Lower lobe of right lung (tissue), 2 donors: ENCODE measurements around the gene AAMP. TPM values are rescaled to one million over a fixed set of nuclear protein-coding genes. Genes with fewer than 3 reads are reported as not detected.

ENCODE experiments used
- ATAC-seq, 2 donors: fragments of 200-7000 bp; cut with Tn5 transposase; one replicate each; pipeline ENCODE4 v1.9.1; 2020 to 2022; ENCODE audit warnings: mild to moderate bottlenecking in 2 of 2, moderate library complexity in 2 of 2
- DNase-seq: peaks from one replicate; pipeline ENCODE4 v3.0.0-alpha.2; 2020
- H3K27ac ChIP-seq: fragments of 200-600 bp; one replicate; pipeline ENCODE4 v1.8.0; 2022
- H3K27me3 ChIP-seq: fragments of 200-600 bp; one replicate; pipeline ENCODE4 v1.8.0; 2022; ENCODE audit warnings: low read depth
- H3K36me3 ChIP-seq: fragments of 200-600 bp; one replicate; pipeline ENCODE4 v1.8.0; 2022; ENCODE audit warnings: mild to moderate bottlenecking
- H3K4me1 ChIP-seq: fragments of 200-600 bp; one replicate; pipeline ENCODE4 v1.8.0; 2022
- H3K4me3 ChIP-seq: fragments of 200-600 bp; one replicate; pipeline ENCODE4 v1.8.0; 2022; ENCODE audit warnings: mild to moderate bottlenecking
- H3K9me3 ChIP-seq: fragments of 200-600 bp; one replicate; pipeline ENCODE4 v1.8.0; 2022
- CTCF ChIP-seq: fragments of 200-600 bp; IDR thresholded peaks from one replicate; pipeline ENCODE4 v1.8.0; 2022; ENCODE audit warnings: antibody characterized with exemption, mild to moderate bottlenecking
- intact Hi-C: fragments of 100-400 bp; cut with DNase I; formaldehyde crosslinking; loops from one replicate; pipeline ENCODE4 v1.11.0; 2022
- total RNA-seq: library from RNA; stranded (reverse); fragmentation: NEBNext Ultra II Directional; extraction: Animal tissue kit (Norgen Biotek cat#: 25700); gene quantifications from one replicate; pipeline ENCODE4 v1.2.1, GENCODE V29; 2021
- donor health status: DM: no; HTN: yes; CAD: no; lungs with severe emphysema.

Gene AAMP
- total RNA-seq, 1 donor from 2014 or later, result 58.8 TPM

GRCh38 chr2:218306184-218306920, 36.4 kb upstream of the AAMP start:
- H3K36me3 ChIP-seq, result no peaks in the 10 kb centered on the region
- no peaks in the 10 kb centered on the region for H3K27me3 ChIP-seq
- no peak for TF ChIP-seq CTCF
- DNase-seq, result no peak
- intact Hi-C loops, result no loop called here
- no peak overlapping the region for H3K4me3 ChIP-seq
- H3K4me1 ChIP-seq, result no peaks in the 10 kb centered on the region
- no peak overlapping the region for H3K27ac ChIP-seq
- no peaks in the 10 kb centered on the region for H3K9me3 ChIP-seq
- no peak for ATAC-seq

GRCh38 chr2:218305383-218305782, 35.4 kb upstream of the AAMP start:
- Histone ChIP-seq H3K9me3 (no peaks in the 10 kb centered on the region), H3K36me3 (no peaks in the 10 kb centered on the region), H3K4me1 (no peaks in the 10 kb centered on the region), H3K27me3 (no peaks in the 10 kb centered on the region), H3K4me3 (no peak overlapping the region), H3K27ac (no peak overlapping the region)
- no peak for TF ChIP-seq CTCF
- intact Hi-C loops, result no loop called here
- ATAC-seq (no peak), DNase-seq (no peak)

GRCh38 chr2:218301176-218301819, 31.4 kb upstream of the AAMP start:
- peak; percentile 98 for TF ChIP-seq CTCF
- Histone ChIP-seq H3K27ac (no peak overlapping the region), H3K4me1 (peaks cover 12% of the 10 kb centered on the region), H3K36me3 (no peaks in the 10 kb centered on the region), H3K4me3 (no peak overlapping the region), H3K9me3 (no peaks in the 10 kb centered on the region), H3K27me3 (no peaks in the 10 kb centered on the region)
- intact Hi-C loops, result no loop called here
- ATAC-seq (peak; percentile 85 to 93), DNase-seq (peak; percentile 81)

- Histone ChIP-seq H3K27me3 (no peaks in the 10 kb centered on the region), H3K36me3 (no peaks in the 10 kb centered on the region), H3K4me3 (no peak overlapping the region), H3K4me1 (peaks cover 23% of the 10 kb centered on the region), H3K9me3 (no peaks in the 10 kb centered on the region), H3K27ac (no peak overlapping the region)
- DNase-seq (no peak), ATAC-seq (no peak)
- intact Hi-C loops, result no loop called here
- TF ChIP-seq CTCF, result no peak
Observed at GRCh38 chr2:218300141-218300540, 30.2 kb upstream of the AAMP start.

- intact Hi-C loops, result loop anchor here (10.0 kb wide), 1 partner anchor 66 kb away; no protein-coding TSS in a partner anchor
- Histone ChIP-seq H3K27ac (peak overlapping the region; percentile 34), H3K4me1 (peaks cover 41% of the 10 kb centered on the region), H3K9me3 (no peaks in the 10 kb centered on the region), H3K27me3 (no peaks in the 10 kb centered on the region), H3K36me3 (no peaks in the 10 kb centered on the region), H3K4me3 (no peak overlapping the region)
- no peak for TF ChIP-seq CTCF
- ATAC-seq, result no peak
- no peak for DNase-seq
Observed at GRCh38 chr2:218298314-218298875, 28.5 kb upstream of the AAMP start.
